HG02763 (cell line): ENCODE data around the gene ZNF600.
A peak's percentile ranks its signal among the peaks of the same experiment; 100 is the strongest.
"Not testable (repeated sequence)": the region's sequence is repeated elsewhere in the genome, so short reads cannot be mapped to it uniquely, and the experiment has no call there.

ENCODE experiments used
- ATAC-seq: cut with Tn5 transposase; IDR thresholded peaks from one replicate; pipeline ENCODE4 v1.9.1; 2021; ENCODE audit warnings: mild to moderate bottlenecking, moderate library complexity; ENCODE audit not compliant: unreplicated experiment

The ZNF600 gene

GRCh38 chr19:52786464-52787354 is at the start of gene ZNF600:
ZNF600 (minus strand) TSS chr19:52786791; CDS start chr19:52778888, 7,903 bp downstream.
- peak; percentile 94 for ATAC-seq

GRCh38 chr19:52834289-52834688 is 47.7 kb upstream of the ZNF600 start:
- not testable (repeated sequence) for ATAC-seq

DNA sequence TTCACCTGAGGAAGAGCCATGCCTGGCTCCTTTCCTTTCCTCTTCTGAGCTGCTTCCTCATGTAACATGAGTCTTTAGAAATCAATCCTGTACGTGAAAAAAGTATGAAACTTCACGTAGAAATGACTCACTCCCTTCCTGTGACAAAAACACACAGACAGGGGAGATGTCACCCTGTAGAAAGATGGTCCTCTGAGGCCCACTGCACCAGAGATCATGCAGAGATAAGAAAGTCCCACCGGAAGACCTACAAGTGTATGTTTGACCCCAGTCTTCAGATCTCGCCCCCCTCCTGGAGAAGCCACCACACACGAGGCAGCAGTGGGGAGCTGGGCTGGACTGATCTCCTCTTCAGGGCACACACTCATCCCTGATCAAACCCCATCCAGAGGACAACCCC is 47.0 kb upstream of the ZNF600 start:
- not testable (repeated sequence) for ATAC-seq

- not testable (repeated sequence) for ATAC-seq
These were observed 43.3 kb upstream of the ZNF600 start for GRCh38 chr19:52829866-52830265.

GRCh38 chr19:52825765-52826164 is 39.2 kb upstream of the ZNF600 start:
- no peak for ATAC-seq

- no peak for ATAC-seq
These were observed 37.1 kb upstream of the ZNF600 start for GRCh38 chr19:52823676-52824075.

GRCh38 chr19:52821204-52821960 is 34.8 kb upstream of the ZNF600 start, which contains the start of gene ZNF28:
ZNF28 (minus strand) TSS chr19:52821633; CDS start chr19:52817958, 3,675 bp downstream.
- ATAC-seq, result peak; percentile 96

DNA sequence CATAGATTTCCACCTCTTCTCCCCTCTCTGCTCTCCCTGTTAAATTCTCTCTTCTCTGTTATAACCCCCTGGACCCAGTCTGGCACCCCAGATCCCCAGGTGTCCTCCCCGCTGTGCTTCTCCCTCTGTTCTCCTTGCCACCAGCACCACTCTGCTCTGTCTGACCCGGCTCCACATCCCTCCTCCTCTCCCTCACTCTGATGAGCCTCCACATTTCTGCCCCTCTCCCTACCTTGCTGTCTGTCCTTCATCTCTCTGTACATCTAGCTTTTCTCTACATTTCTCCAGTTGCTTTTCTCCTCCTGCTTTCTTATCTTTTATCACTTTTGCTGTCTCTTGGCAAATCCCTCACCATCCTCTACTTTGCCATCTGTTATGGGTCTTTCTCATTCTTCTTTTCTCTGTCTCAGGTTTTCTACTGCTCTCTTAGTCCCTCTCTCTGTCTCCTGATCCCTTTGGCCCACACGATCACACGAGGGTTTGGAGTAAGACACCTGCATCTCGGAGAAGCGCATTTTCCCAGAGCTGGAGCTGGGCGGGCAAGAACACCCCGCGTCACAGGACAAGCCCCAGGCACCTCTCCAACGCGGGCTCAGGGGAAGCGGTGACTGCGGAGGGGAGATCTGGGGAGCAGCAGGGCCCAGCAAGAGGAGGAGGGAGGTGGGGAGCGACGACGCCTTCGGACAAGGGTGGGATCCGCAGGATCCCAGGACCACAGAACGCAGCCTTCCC is 34.0 kb upstream of the ZNF600 start:
- ATAC-seq, result peak; percentile 29

- no peak for ATAC-seq
These were observed 23.2 kb upstream of the ZNF600 start for GRCh38 chr19:52809801-52810200.

DNA sequence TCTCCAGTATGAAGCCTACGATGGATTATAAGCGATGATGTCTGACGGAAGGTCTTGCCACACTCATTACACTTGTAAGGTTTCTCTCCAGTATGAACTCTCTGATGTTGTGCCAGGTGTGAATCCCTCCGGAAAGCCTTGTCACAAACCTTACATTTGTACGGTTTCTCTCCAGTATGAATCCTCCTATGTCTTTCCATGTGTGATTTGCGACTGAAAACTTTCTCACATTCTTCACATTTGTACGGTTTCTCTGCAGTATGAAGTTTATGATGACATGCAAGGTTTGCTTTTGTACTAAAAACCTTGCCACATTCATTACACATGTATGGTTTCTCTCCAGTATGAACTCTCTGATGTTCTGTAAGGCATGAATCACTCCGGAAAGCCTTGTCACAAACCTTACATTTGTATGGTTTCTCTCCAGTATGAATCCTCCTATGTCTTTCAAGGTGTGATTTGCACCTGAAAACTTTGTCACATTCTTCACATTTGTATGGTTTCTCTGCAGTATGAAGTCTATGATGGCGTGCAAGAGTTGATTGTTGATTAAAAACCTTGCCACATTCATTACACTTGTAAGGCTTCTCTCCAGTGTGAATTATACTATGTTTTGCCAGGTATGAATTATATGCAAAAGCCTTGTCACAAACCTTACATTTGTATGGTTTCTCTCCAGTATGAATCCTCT is 13.5 kb upstream of the ZNF600 start:
- not testable (repeated sequence) for ATAC-seq

DNA sequence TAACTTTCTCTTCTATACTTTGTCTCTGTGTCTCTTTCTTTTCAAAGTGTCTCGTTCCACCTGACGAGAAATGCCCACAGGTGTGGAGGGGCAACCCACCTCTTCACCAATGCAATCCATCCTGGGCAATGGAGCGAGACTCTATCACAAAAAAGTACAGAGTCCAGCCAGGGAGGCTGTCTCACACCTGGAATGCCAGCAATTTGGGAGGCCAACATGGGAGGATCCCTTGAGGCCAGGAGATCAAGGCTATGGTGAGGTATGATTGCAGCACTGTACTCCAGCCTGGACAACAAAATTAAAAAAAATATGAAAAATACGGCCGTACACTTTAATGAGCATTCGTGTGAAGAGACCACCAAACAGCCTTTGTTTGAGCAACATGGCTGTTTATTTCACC is 2.8 kb upstream of the ZNF600 start:
- no peak for ATAC-seq

DNA sequence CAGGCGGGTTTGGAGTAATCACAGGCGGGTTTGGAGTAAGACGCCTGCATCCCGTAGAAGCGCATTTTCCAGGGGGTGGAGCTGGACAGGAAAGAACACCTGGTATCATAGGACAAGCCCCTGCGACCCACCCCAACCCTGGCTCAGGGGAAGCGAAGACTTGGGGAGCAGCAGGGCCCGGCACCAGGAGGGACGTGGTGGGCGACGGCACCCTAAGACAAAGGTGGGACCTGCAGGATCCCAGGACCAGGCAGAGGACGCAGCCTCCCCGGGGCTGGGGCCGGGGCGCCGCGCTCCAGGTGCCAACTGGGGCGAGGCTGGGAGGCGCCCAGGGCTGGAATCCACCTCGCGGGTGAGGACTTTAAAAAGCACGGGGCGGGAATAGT is 520 bp downstream of the ZNF600 start:
- ATAC-seq, result peak; percentile 11

GRCh38 chr19:52785506-52785905 is 1.1 kb downstream of the ZNF600 start:
- no peak for ATAC-seq

DNA sequence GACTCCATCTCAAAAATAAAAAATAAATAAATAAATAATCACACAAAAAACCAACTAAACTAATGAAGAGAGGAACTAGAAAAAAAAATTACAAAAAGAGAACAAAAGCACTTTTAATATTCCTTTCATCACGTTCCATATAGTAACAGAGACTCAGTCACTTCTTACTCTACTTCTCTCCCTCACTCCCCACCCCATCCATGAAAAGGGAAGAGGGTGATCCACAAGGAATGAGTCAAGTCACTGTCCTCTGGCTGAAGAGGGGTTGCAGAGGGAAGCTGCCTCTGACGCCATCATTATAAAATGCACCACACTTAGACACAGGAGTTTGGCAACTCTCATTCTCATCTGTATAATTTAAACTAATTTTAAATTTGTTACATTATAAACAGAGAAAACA is 3.7 kb downstream of the ZNF600 start:
- not testable (repeated sequence) for ATAC-seq

GRCh38 chr19:52778811-52779210 is 7.8 kb downstream of the ZNF600 start:
- no peak for ATAC-seq

GRCh38 chr19:52756447-52756846 is 30.1 kb downstream of the ZNF600 start:
- ATAC-seq, result not testable (repeated sequence)

DNA sequence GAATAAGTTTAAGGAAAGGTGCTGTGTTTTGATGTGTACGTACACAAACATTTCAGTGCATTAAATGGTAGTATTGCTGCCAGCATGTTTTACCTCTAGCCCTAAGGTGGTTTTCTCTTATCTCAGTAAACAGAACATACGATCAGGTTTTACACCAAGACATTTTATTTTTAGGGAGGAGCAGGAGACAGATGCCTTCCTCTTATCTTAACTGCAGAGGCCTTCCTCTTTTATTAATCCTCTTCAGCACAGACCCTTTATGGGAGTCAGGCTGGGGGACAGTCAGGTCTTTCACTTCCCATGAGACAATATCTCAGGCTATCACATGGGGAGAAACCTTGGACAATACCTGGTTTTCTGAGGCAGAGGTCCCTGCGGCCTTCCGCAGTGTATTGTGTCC is 36.8 kb downstream of the ZNF600 start:
- no peak for ATAC-seq

- ATAC-seq, result no peak
These were observed 38.1 kb downstream of the ZNF600 start for GRCh38 chr19:52748336-52748950.

DNA sequence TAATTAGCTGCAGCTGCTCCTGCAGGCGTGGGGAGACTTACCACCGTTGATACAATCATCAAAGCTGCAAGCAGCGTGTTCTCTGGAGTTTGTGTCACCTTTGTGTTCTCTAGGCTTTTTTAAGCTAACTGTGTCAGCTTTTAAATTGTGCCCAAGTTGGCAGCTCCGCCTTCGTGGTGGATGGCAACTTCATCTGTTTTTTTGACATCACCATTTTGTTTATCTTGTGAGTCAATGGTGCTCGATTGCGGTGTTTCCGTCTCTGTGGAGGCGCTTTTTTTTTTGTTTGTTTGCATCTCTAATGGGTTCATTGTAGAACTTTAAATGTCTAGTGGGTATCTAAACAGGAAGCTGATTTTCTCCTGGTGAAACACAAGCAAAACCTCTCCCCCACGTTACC is 40.7 kb downstream of the ZNF600 start:
- not testable (repeated sequence) for ATAC-seq

DNA sequence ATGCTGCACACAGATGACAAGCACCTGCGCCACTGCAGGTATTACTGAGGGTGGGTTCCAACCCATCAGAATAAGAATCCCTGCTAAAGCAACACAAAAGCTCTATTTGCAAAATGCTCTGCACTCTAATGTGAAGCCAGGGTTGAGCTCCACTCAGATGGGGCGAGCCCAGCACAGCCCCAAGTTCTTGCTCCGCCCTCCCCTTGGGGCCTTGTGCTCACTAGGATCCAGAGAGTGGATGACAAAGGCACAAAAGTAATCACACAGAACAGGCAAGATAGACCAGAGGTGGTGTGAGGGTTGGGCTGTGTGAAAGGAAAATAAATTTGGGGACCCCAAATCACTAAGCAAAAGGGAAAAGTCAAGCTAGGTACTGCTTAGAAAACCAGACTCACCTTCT is 43.5 kb downstream of the ZNF600 start:
- ATAC-seq, result no peak
